Natural killer cell treated with Interleukin-12 subunit alpha and Interleukin-12 subunit beta and Interleukin-15 and Interleukin-18, amount 100 ng/mL, for 72 hours (primary cell): ENCODE data around the gene FAR2. TPM values are rescaled to one million over a fixed set of nuclear protein-coding genes. Genes with fewer than 3 reads are reported as not detected.
"Not testable (repeated sequence)": the region's sequence is repeated elsewhere in the genome, so short reads cannot be mapped to it uniquely, and the experiment has no call there.

Experiments used
- ATAC-seq, 2 donors: fragments of 150-1000 bp; cut with Tn5 transposase in 1 of 2; sonication (Bioruptor Pico), chemical (Tn5 transposase) in 1 of 2; 2 replicates each; pipeline ENCODE4 v1.10.0; 2021
- DNase-seq: peaks from one replicate; pipeline ENCODE4 v3.0.0; 2022; ENCODE audit warnings: low spot score
- H3K27ac Mint-ChIP-seq, 2 donors: 1 replicate in 1 of 2; 2 replicates in 1 of 2; pipeline ENCODE4 v1.8.0; 2022; ENCODE audit warnings: mixed read lengths in 2 of 2, mild to moderate bottlenecking in 1 of 2, moderate library complexity in 1 of 2
- H3K27me3 Mint-ChIP-seq, 2 donors: 1 replicate in 1 of 2; 2 replicates in 1 of 2; pipeline ENCODE4 v1.8.0; 2022; ENCODE audit warnings: mixed read lengths in 2 of 2
- H3K36me3 Mint-ChIP-seq: one replicate; pipeline ENCODE4 v1.8.0; 2022; ENCODE audit warnings: mixed read lengths
- H3K4me1 Mint-ChIP-seq, 2 donors: 1 replicate in 1 of 2; 2 replicates in 1 of 2; pipeline ENCODE4 v1.8.0; 2022; ENCODE audit warnings: low read depth in 2 of 2, mixed read lengths in 2 of 2, mild to moderate bottlenecking in 1 of 2
- H3K4me3 Mint-ChIP-seq: one replicate; pipeline ENCODE4 v1.8.0; 2022; ENCODE audit warnings: mixed read lengths
- H3K9me3 Mint-ChIP-seq: 2 replicates; pipeline ENCODE4 v1.8.0; 2022; ENCODE audit warnings: mixed read lengths
- total RNA-seq, 2 donors: library from RNA; stranded (reverse); gene quantifications; one replicate each; pipeline ENCODE4 v1.2.3, GENCODE V29; 2022

Gene FAR2
- total RNA-seq, 2 donors from 2014 or later: 13.5 to 38.4 TPM

DNA sequence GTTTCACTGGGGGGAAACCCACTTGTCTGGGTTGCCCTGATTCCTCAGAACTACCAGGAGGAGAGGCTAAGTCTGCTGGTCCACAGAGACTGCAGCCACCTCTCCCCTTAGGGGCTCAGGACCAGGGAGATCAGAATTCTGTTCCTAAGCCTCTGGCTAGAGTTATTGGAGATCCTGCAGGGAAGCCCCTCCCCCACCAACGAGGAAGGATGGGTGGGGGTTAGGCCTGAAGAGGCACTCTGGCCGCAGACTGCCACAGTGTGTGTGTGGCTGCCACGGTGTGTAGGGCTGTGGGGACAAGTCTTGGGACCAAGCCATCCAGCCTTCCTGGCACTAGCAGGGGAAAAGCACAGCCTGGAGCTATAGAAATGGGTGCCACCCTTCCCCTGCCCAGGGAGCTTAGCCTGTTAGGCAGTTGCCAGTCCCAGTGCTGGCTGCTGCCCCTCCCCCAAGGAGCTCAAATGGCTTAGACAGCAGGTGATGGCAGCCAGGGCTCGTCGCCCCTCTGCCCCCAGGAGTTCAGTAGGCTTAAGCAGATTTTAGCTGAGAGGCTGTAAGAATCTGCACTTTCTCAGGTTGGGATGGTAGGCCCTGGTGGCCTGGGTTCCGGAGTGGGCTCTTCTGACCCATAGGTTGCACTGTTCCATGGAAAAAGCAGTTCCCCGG is 124.2 kb downstream of the FAR2 start:
- Mint-ChIP-seq H3K27me3 (no peaks in the 10 kb centered on the region), H3K9me3 (no peaks in the 10 kb centered on the region), H3K27ac (no peak overlapping the region), H3K36me3 (no peaks in the 10 kb centered on the region), H3K4me3 (no peak overlapping the region), H3K4me1 (no peaks in the 10 kb centered on the region)
- DNase-seq (no peak), ATAC-seq (no peak)

DNA sequence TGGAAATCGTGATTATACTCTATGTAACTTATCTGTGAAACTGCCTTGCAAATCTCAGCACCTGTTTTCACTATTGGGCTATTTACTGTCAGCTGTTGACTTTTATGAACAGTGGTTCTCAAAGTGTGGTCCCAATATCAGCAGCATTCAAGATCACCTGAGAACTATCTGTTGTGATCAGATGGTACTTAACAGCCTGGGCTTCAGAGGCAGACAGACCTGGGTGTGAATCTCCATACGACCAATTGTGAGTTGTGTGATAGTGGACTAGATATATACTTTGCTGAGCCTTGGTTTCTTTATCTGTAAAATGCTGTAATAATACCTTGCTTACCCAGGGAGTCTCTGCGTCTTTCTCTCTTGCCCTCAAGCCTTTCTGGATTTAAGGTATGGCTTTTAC is 126.8 kb downstream of the FAR2 start:
- ATAC-seq: no peak
- Mint-ChIP-seq H3K36me3 (no peaks in the 10 kb centered on the region), H3K4me3 (no peak overlapping the region), H3K27me3 (no peaks in the 10 kb centered on the region), H3K27ac (no peak overlapping the region), H3K4me1 (no peaks in the 10 kb centered on the region), H3K9me3 (no peaks in the 10 kb centered on the region)
- no peak for DNase-seq

DNA sequence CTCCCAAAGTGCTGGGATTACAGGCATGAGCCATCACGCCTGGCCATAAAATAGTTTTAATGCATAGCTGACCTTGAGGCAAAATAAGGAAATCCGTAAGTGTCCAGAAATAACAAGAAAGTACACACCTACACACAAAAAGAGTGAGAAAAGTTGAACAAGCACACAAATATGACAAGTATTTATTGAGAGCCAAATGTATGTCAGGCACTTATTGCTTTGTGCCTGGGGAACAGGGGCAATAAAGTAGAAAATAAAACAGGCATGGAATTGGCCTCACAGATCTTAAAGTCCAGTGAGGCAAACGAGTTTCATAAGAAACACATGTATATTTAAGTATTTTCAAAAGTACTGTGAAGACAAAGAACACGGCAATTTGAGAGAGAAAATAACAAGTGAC is 128.2 kb downstream of the FAR2 start:
- ATAC-seq: no peak
- Mint-ChIP-seq H3K36me3 (no peaks in the 10 kb centered on the region), H3K27ac (no peak overlapping the region), H3K4me3 (no peak overlapping the region), H3K9me3 (no peaks in the 10 kb centered on the region), H3K27me3 (no peaks in the 10 kb centered on the region), H3K4me1 (no peaks in the 10 kb centered on the region)
- DNase-seq: no peak

DNA sequence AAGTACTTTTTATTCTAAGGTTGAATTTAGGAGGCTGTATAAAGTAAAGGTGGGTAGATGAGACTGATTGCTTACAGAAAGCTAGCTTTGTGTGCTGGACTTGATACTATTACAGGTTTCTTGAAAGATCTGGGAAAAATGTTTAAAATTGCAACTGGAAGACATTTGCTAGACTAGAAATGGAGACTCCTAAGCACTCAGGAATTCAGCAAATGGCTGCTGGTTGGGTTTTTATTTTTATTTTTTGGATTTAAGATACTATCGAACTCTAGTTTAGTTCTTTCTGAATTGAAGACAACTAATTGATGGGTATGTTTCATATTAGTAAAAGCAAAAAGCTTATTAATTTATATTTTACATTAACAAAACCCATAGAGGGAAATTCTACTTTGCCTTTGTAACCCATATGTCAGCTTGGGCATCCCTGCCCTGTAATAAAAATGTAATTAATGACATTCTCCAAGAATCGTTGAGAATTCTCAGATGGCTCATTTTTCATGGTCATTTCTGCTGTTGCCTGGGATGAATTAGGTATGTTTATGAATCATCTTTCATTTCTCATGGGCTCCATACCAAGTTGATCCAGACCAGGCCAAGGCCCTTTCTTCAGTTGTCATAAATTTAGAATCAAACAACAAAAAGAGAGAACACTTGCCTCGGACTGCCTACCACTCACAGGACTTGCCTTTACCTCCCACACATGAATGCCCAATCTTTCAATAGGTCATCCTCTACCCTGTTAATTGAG is 129.8 kb downstream of the FAR2 start:
- no peak for ATAC-seq
- no peaks in the 10 kb centered on the region for H3K4me1 Mint-ChIP-seq
- H3K27ac Mint-ChIP-seq: no peak overlapping the region
- H3K27me3 Mint-ChIP-seq: no peaks in the 10 kb centered on the region
- no peak for DNase-seq
- H3K9me3 Mint-ChIP-seq: no peaks in the 10 kb centered on the region
- no peak overlapping the region for H3K4me3 Mint-ChIP-seq
- H3K36me3 Mint-ChIP-seq: no peaks in the 10 kb centered on the region

DNA sequence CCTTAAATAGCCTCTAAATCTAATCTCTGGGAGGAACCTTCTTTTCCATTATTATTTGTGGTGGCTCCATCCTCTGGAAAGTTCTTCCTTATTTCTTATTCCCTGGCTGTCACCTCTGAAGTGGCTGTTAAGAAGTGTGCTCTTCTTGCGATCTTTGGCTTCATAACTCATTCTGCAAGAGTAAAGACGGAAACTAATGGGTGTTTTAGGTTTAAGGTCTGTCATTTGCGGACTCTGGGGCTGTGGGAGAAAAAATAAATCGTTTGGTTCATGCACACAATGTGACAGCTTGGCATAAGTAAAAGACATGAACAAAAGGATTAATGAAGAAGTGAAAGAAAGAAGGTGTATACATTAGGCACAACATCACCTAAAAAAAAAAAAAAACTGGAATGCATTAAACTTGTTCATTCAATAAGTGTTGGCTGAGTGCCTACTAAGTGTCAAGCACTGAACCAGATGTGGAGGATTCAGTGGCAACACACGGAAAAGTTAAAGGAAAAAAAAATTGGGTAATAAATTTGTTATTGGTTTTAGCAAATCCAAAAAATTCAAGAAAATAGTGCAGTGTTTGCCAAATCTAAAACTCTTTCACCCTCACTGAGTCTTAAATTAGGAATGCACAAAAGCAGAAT is 132.4 kb downstream of the FAR2 start:
- no peak for ATAC-seq
- Mint-ChIP-seq H3K27me3 (no peaks in the 10 kb centered on the region), H3K4me3 (no peak overlapping the region), H3K27ac (no peak overlapping the region), H3K9me3 (no peaks in the 10 kb centered on the region), H3K4me1 (no peaks in the 10 kb centered on the region), H3K36me3 (no peaks in the 10 kb centered on the region)
- DNase-seq: no peak

DNA sequence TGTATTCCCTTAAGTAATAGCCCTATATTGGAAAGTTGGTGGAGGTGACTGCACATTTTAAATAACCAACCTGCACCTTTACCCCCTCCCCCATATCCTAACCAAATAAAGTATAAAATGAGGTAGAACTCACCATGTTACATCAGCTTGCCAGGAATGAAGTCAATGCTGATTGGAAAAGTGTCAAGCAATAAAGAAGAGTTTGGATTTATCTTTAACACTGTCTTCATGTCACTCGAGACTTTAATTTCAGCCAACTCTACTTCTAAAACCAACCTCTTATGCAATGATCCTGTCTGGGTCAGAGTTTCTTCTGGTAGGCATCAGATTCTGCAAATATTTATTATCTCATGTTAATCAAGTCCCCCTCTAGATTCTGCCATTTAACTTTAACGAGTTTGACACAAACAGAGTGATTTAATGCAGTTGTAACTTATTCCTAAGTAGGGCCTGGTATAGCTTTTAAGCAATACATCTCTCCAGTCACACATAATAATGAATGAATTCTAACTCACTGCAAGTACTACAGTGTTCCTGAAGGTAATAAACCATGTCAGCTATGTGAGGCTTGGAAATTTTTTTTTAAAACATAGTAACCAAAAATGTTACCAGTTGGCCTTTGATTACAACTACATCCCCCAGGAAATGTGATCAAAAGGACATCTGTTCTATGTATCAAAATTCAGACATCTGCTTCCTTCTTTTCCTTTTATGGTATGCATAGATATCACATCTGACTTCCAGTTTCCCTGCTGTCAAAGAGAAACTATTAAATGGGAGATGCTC is 133.1 kb downstream of the FAR2 start:
- H3K4me3 Mint-ChIP-seq: no peak overlapping the region
- no peak overlapping the region for H3K27ac Mint-ChIP-seq
- H3K36me3 Mint-ChIP-seq: no peaks in the 10 kb centered on the region
- H3K27me3 Mint-ChIP-seq: no peaks in the 10 kb centered on the region
- no peak for DNase-seq
- no peaks in the 10 kb centered on the region for H3K9me3 Mint-ChIP-seq
- no peaks in the 10 kb centered on the region for H3K4me1 Mint-ChIP-seq
- ATAC-seq: no peak

DNA sequence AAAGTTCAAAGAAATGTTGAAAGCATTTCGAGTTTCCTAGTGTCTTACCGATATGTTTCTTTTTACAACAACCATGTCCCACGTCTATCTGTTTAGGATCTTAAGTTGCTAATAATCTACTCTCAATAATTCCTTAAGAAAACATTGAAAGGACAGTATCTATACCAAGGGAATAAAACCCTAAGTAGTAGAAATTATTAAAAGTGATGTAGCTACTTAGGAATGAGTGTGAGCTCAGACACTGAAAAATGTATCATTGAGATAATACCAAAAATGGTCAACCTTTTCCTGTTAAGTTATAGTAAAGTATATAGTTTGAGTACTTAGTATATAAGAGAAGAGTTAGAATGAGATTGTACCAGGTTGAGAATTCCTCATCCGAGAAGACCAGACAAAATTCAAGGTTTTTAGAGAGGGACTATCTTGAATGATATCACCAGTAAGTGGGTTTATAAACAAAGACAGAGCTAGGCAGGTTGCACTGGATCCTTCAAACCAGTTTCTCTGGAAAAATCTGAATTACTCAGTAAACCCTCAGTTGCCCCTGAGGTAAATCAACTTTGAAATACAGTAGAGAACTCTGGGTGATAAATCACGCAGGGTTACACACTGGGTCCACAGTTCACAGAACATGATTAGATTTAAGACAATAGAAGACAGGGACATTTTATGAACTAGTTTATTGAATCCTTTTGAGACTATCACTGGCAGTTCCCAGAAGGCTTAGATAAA is 135.1 kb downstream of the FAR2 start:
- Mint-ChIP-seq H3K27ac (no peak overlapping the region), H3K27me3 (no peaks in the 10 kb centered on the region), H3K4me3 (no peak overlapping the region), H3K9me3 (no peaks in the 10 kb centered on the region), H3K4me1 (no peaks in the 10 kb centered on the region), H3K36me3 (no peaks in the 10 kb centered on the region)
- DNase-seq: no peak
- ATAC-seq: no peak

DNA sequence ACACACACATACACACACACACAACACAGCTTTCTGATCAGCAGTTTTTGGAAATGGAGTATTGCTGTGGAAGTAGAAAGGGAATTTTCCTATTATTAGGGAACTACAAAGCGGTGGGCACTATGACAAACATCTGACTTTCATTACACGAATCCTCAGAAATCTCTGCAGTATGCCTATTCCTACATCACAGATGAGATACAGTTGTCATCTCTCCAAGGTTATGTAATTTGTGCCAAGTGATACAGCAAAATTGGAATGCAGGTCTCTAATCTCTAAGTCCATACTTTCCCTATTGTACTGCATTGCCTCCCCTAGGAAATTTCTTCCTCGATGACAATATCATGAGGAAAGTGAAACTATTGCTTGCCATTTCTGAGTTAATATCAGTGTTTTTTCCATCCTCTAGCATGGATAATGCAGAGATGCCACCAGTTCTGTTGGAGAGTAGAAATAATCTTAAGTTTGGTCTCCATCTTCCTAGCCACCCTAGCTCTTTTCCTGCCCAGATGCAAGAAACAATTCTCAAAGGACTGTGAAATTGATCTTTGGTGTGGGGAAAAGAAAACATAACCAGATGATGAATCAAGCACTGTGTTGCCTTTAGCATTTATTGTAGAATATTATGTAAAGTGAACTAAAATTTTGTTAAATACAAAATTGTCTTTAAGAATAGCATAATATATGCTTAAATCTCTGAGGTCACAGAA is 137.2 kb downstream of the FAR2 start:
- DNase-seq: no peak
- Mint-ChIP-seq H3K36me3 (peaks cover 6% of the 10 kb centered on the region), H3K27ac (no peak overlapping the region), H3K27me3 (no peaks in the 10 kb centered on the region), H3K9me3 (peaks cover 3% of the 10 kb centered on the region), H3K4me3 (no peak overlapping the region), H3K4me1 (no peaks in the 10 kb centered on the region)
- ATAC-seq: no peak

DNA sequence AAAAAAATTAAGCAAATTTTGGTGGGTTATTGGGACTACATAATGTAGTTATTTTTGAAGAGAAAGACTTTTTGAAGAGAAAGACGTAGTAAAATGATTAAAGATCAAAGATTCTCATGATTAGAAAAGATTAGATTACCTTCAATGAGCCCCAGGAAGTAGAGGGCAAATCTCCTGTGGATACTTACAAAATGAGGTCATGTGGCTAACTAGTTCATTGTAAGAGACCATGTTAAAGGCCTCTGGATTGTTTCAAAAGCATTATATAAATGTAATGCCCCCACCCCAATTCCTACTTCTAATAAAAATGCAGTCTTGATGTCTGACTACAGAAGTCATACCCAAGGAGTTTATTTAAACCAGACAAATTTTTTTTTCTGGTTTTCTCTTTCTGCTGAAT is 138.5 kb downstream of the FAR2 start:
- Mint-ChIP-seq H3K27me3 (no peaks in the 10 kb centered on the region), H3K9me3 (peaks cover 3% of the 10 kb centered on the region), H3K36me3 (peaks cover 6% of the 10 kb centered on the region), H3K27ac (no peak overlapping the region), H3K4me1 (no peaks in the 10 kb centered on the region), H3K4me3 (no peak overlapping the region)
- ATAC-seq (no peak), DNase-seq (no peak)

DNA sequence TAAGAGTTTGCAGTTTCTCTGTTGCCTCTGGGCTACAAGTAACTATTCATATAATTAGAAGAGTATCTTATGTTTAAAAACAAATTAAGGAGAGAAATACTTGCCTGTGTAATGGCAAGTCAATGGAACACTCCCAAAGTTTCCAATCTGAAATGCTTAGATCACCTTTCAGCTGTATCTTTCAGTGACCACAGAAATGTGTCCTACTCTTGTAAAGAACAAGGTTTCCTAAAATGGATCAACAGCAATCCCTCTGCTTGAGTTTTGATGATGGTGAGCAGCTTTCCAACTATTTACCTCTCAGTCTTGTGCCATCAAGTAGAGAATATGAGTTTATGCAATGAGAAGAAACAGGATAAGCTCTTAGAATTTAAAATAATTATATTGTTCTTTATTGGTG is 139.0 kb downstream of the FAR2 start:
- peaks cover 6% of the 10 kb centered on the region for H3K36me3 Mint-ChIP-seq
- H3K4me3 Mint-ChIP-seq: no peak overlapping the region
- ATAC-seq (no peak), DNase-seq (no peak)
- no peak overlapping the region for H3K27ac Mint-ChIP-seq
- no peaks in the 10 kb centered on the region for H3K4me1 Mint-ChIP-seq
- H3K9me3 Mint-ChIP-seq: peaks cover 3% of the 10 kb centered on the region
- no peaks in the 10 kb centered on the region for H3K27me3 Mint-ChIP-seq

DNA sequence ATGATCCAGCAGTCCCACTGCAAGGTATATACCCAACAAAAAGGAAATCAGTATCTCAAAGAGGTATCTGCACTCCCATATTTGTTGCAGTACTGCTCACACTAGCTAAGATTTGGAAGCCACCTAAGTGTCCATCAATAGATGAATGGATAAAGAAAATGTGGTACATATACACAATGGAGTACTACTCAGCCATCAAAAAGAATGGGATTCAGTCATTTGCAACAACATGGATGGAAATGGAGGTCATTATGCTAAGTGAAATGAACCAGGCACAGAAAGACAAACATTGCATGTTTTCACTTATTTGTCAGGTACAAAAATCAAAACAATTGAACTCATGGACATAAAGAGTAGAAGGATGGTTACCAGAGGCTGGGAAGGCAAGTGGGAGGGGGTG is 141.4 kb downstream of the FAR2 start:
- not testable (repeated sequence) for H3K9me3 Mint-ChIP-seq, H3K27me3 Mint-ChIP-seq, ATAC-seq

DNA sequence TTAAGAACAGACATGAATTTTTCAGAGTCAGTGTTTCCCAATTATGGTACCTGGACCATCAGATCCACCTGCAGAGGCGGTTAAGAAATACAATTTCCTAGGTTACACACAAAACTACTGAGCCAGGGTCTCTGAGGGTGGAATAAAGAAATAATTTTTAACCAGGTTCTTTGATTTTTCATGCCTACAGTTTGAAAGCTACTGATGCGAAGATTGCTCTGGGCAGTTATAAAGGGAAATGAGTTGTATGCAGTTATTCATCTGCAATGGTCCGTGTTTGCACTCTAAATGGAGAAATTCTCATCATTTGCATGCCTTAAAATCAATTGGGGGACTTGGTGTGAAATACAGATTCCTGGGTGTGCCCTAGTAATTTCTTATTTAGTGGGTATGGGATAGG is 142.1 kb downstream of the FAR2 start:
- DNase-seq: no peak
- no peak overlapping the region for H3K27ac Mint-ChIP-seq
- no peaks in the 10 kb centered on the region for H3K4me1 Mint-ChIP-seq
- H3K9me3 Mint-ChIP-seq: peaks cover 3% of the 10 kb centered on the region
- H3K27me3 Mint-ChIP-seq: no peaks in the 10 kb centered on the region
- ATAC-seq: no peak
- H3K4me3 Mint-ChIP-seq: no peak overlapping the region
- peaks cover 6% of the 10 kb centered on the region for H3K36me3 Mint-ChIP-seq

More for the DNA sequence above, 141.4 kb downstream of the FAR2 start:
- not testable (repeated sequence) for H3K4me3 Mint-ChIP-seq, DNase-seq, H3K36me3 Mint-ChIP-seq, H3K4me1 Mint-ChIP-seq, H3K27ac Mint-ChIP-seq

DNA sequence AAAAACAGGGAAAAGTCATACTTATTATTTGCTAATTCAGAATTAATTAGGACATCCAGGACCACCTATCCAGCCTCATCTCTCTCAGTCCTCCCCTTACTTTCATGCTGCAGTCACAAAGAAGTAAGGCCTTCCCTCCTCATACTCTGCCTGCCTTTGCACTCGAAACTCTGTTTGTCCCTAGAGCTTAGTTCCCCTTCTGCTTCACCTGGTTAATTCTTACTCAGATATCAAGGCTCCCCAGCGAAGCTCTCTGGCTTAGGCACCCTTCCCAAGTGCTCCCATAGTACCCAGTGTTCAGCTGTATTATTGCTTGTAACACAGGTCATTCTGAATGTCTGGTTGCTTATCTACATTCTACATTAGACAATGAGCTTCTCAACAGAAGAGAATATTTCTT is 150.6 kb downstream of the FAR2 start:
- Mint-ChIP-seq H3K36me3 (no peaks in the 10 kb centered on the region), H3K27me3 (no peaks in the 10 kb centered on the region), H3K4me3 (no peak overlapping the region), H3K4me1 (no peaks in the 10 kb centered on the region), H3K27ac (no peak overlapping the region), H3K9me3 (no peaks in the 10 kb centered on the region)
- DNase-seq (no peak), ATAC-seq (no peak)
